ENCODE results near the gene PTPN1.
A peak's percentile ranks its signal among the peaks of the same experiment; 100 is the strongest.
"Not testable (repeated sequence)": the region's sequence is repeated elsewhere in the genome, so short reads cannot be mapped to it uniquely, and the experiment has no call there.

Gene PTPN1

GRCh38 chr20:50498071-50498776 lies 12.0 kb upstream of the PTPN1 start:
- no peak for DNase-seq
- Mint-ChIP-seq H3K4me3 (no peak overlapping the region), H3K27ac (no peak overlapping the region), H3K27me3 (no peaks in the 10 kb centered on the region), H3K4me1 (peaks cover 9% of the 10 kb centered on the region), H3K9me3 (no peaks in the 10 kb centered on the region)
- ATAC-seq: no peak

GRCh38 chr20:50499938-50500337 lies 10.2 kb upstream of the PTPN1 start:
- DNase-seq (no peak), ATAC-seq (no peak)
- no peaks in the 10 kb centered on the region for H3K27me3 Mint-ChIP-seq
- no peaks in the 10 kb centered on the region for H3K9me3 Mint-ChIP-seq
- no peak overlapping the region for H3K27ac Mint-ChIP-seq
- no peak overlapping the region for H3K4me3 Mint-ChIP-seq
- H3K4me1 Mint-ChIP-seq: peaks cover 13% of the 10 kb centered on the region

GRCh38 chr20:50501972-50502745 lies 8.0 kb upstream of the PTPN1 start:
- Mint-ChIP-seq H3K4me3 (no peak overlapping the region), H3K4me1 (peaks cover 14% of the 10 kb centered on the region), H3K27me3 (no peaks in the 10 kb centered on the region), H3K9me3 (no peaks in the 10 kb centered on the region), H3K27ac (no peak overlapping the region)
- no peak for DNase-seq
- ATAC-seq: no peak

DNA sequence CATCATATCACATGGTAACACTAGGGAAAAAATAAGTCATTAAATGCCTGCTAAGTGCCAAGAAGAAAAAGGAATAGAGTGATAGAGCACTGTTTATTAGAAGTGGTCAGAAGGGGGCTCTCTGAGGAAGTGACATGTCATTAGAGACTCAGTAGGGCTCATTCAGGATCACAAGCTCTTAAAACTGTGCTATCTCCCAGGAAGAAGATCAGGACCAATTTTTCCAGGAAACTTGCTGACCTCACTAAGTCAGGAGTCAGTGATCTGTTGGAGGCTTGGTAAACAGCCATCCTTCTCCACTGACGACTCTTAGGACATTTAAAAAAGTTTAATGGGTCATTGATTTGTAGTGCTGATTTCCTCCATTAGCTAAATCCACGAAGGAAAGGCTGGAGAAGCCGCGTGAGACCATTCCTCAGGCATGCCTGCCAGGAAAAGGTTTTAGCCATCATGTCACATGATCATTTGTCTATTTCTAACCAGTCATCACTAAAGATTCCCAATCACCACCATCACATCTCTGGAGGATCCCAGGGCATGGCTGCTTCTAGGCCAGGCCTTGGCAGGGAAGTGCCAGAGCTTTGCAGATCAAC lies 5.9 kb upstream of the PTPN1 start:
- peaks cover 16% of the 10 kb centered on the region for H3K4me1 Mint-ChIP-seq
- no peaks in the 10 kb centered on the region for H3K27me3 Mint-ChIP-seq
- no peak overlapping the region for H3K4me3 Mint-ChIP-seq
- H3K27ac Mint-ChIP-seq: no peak overlapping the region
- DNase-seq: no peak
- peak; percentile 60 for ATAC-seq
- H3K9me3 Mint-ChIP-seq: no peaks in the 10 kb centered on the region

DNA sequence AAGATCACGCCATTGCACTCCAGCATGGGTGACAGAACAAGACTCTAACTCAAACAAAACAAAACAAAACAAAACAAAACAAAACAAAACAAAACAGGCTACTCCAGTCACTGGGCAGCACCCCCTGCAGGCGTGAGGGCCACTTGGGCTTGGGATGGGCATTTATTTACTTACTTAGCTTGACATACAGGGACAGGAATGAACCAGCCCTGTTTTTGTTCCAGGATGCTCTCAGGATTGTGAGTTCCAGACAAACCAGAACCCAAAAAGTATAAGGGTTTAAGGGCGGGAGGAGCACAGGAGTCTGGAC lies 4.0 kb upstream of the PTPN1 start:
- ATAC-seq (no peak), DNase-seq (no peak)
- H3K27me3 Mint-ChIP-seq: no peaks in the 10 kb centered on the region
- H3K27ac Mint-ChIP-seq: peak overlapping the region in 1 of 2 donors; percentile 36
- no peaks in the 10 kb centered on the region for H3K9me3 Mint-ChIP-seq
- H3K4me1 Mint-ChIP-seq: peaks cover 20% of the 10 kb centered on the region
- H3K4me3 Mint-ChIP-seq: no peak overlapping the region

DNA sequence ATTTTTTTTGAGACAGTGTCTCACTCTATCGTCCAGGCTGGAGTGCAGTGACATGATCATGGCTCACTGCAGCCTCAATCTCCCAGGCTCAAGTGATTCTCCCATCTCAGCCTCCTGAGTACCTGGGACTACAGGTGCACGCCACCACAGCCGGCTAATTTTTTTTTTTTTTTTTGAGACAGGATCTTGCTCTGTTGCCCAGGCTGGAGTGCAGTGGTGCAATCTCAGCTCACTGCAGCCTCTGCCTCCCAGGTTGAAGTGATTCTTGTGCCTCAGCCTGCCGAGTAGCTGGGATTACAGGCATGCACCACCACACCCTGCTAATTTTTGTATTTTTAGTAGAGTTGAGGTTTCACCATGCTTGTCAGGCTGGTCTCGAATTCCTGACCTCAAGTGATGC lies 2.4 kb upstream of the PTPN1 start:
- H3K9me3 Mint-ChIP-seq, H3K27me3 Mint-ChIP-seq, H3K4me3 Mint-ChIP-seq, DNase-seq, H3K27ac Mint-ChIP-seq, ATAC-seq: not testable (repeated sequence)
- H3K4me1 Mint-ChIP-seq: peaks cover 28% of the 10 kb centered on the region

DNA sequence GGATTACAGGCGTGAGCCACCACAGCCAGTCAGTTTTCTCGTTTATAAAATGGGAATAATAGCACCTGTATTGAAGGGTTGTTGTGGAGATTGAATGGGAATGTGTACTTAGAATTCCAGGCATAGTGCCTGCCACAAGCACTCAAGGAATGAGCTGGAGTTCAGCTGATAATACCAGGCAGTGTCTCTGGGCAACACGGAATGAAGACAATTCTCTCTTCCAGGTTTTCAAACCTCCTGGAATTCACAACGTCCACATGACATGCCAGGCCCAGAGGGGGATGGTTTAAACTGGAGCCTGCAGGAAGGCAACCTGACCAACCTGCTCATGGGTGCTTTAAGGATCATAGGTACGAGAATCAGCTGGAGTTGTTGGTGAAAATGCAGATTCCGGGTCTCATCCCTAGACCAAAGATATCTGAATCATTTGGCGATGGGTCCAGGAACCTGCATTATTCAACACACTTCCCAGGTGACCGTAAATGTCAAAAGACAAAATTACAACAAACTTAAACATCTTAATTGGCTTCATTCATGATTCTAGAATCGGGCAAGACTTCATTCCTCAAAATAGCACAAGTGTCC lies 1.9 kb upstream of the PTPN1 start:
- ATAC-seq (no peak), DNase-seq (no peak)
- Mint-ChIP-seq H3K4me3 (no peak overlapping the region), H3K27ac (no peak overlapping the region), H3K4me1 (peaks cover 33% of the 10 kb centered on the region), H3K9me3 (no peaks in the 10 kb centered on the region), H3K27me3 (no peaks in the 10 kb centered on the region)

DNA sequence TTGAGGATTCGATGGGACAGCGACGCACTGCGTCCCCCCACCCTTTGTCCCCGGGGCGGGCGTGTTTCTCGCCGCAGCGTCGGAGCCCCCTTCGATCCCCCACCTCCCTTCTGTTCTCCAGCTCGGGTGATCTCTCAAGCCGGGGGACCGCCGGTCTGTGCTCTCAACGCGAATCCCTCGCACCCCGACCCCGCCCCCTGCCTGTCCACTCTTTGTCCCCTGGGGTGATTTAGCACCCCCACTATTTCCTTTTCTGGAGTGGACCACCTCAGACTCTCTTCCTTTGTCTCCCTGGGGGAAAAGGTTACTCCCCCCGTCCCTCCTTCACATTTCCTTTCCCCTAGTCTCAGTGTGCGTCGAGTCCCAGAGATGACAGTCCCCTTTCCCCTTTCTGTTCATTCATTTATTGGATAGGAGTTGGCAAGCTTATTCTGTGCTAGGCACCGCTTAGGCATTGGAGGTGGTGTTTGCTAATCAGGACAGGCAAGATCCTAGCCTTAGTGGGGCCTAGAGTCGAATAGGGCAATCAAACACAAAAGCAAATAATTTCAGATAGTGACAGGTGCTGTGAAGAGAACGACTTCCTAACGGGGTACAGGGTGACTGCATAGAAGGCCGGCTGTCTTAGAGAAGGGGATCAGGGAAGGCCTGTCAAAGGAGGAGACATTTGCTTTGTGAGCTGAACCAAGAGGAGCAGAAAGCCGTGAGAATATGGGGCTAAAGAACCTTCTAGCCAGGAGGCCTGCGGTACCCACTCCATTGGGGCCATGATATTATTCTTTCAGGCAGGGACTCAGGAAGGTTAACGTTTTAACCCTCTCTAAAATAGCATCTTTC lies 741 bp downstream of the PTPN1 start:
- H3K4me1 Mint-ChIP-seq: peaks cover 46% of the 10 kb centered on the region
- peak in 1 of 2 donors; percentile 31 for DNase-seq
- peak overlapping the region; percentile 94 to 97 for H3K4me3 Mint-ChIP-seq

GRCh38 chr20:50512323-50512722 lies 2.1 kb downstream of the PTPN1 start:
- H3K4me1 Mint-ChIP-seq: peaks cover 60% of the 10 kb centered on the region
- no peaks in the 10 kb centered on the region for H3K9me3 Mint-ChIP-seq
- DNase-seq: no peak
- H3K27ac Mint-ChIP-seq: peak overlapping the region; percentile 2 to 8
- peak overlapping the region; percentile 94 to 97 for H3K4me3 Mint-ChIP-seq
- no peaks in the 10 kb centered on the region for H3K27me3 Mint-ChIP-seq
- no peak for ATAC-seq

More for the DNA sequence above, 741 bp downstream of the PTPN1 start:
- ATAC-seq: peak; percentile 6
- H3K9me3 Mint-ChIP-seq: no peaks in the 10 kb centered on the region
- H3K27me3 Mint-ChIP-seq: no peaks in the 10 kb centered on the region
- peak overlapping the region; percentile 89 to 98 for H3K27ac Mint-ChIP-seq

DNA sequence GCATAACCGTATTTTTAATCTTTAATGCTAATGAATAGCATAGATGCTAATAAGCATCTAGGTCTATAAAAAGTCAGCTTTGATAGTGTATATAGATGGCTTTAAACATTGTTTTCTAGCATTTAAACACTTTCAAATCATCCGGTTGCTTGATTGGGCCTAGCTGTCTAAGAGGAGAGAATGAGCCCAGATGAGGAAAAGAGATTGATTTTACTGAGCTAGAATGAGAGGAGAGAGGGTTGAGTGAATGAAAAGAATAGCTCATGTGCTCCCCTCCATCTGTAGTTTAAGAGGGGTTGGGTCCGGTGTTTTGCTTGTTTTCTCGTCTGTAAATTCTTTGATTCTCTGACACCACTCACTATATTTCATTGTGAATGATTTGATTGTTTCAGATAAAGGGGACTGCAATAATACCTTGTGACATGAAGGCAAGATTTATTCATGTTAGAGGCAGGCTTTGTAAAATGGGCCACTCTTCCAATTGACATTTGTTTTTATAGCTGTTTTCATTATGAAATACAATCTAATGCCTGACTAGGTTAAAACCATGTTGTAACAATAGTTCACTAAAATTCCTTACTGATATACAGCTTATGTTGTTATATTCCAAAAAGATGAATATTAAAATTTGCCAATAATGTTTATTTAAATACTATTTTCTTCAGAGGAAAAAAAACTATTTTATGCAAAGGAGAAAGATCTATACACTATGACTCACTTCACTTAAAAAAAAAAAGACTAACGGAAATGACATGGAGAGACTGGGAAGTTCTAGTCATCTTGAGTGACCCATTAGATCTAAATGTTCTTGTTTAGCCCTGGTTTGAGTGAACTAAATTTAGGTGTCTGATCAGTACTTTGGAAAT lies 3.2 kb downstream of the PTPN1 start:
- H3K9me3 Mint-ChIP-seq: no peaks in the 10 kb centered on the region
- H3K27me3 Mint-ChIP-seq: no peaks in the 10 kb centered on the region
- DNase-seq: no peak
- peak overlapping the region in 1 of 2 donors; percentile 72 for H3K27ac Mint-ChIP-seq
- peak overlapping the region; percentile 94 to 97 for H3K4me3 Mint-ChIP-seq
- no peak for ATAC-seq
- H3K4me1 Mint-ChIP-seq: peaks cover 71% of the 10 kb centered on the region

DNA sequence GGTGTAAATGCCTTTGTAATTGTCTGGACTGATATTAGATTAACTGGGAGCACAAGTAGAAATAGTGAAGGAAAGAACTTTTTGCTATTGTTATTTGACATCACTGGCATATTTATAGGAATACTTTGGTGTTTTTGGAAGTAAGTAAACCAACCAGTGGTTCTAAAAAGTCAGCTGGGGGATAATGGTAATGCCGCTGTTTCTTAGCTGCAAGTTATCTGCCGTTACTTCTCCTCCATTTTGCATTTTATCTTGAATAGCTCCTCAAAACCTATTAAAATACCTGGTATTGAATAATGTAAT lies 3.8 kb downstream of the PTPN1 start:
- peaks cover 77% of the 10 kb centered on the region for H3K4me1 Mint-ChIP-seq
- H3K27ac Mint-ChIP-seq: peak overlapping the region in 1 of 2 donors; percentile 88
- no peak for ATAC-seq
- no peaks in the 10 kb centered on the region for H3K27me3 Mint-ChIP-seq
- H3K9me3 Mint-ChIP-seq: no peaks in the 10 kb centered on the region
- DNase-seq: no peak
- H3K4me3 Mint-ChIP-seq: peak overlapping the region; percentile 94 to 97

GRCh38 chr20:50514750-50515149 lies 4.6 kb downstream of the PTPN1 start:
- H3K9me3 Mint-ChIP-seq: no peaks in the 10 kb centered on the region
- peak overlapping the region; percentile 94 to 97 for H3K4me3 Mint-ChIP-seq
- ATAC-seq (peak; percentile 37), DNase-seq (peak in 1 of 2 donors; percentile 46)
- peak overlapping the region; percentile 36 to 89 for H3K27ac Mint-ChIP-seq
- H3K27me3 Mint-ChIP-seq: no peaks in the 10 kb centered on the region
- H3K4me1 Mint-ChIP-seq: peaks cover 78% of the 10 kb centered on the region

DNA sequence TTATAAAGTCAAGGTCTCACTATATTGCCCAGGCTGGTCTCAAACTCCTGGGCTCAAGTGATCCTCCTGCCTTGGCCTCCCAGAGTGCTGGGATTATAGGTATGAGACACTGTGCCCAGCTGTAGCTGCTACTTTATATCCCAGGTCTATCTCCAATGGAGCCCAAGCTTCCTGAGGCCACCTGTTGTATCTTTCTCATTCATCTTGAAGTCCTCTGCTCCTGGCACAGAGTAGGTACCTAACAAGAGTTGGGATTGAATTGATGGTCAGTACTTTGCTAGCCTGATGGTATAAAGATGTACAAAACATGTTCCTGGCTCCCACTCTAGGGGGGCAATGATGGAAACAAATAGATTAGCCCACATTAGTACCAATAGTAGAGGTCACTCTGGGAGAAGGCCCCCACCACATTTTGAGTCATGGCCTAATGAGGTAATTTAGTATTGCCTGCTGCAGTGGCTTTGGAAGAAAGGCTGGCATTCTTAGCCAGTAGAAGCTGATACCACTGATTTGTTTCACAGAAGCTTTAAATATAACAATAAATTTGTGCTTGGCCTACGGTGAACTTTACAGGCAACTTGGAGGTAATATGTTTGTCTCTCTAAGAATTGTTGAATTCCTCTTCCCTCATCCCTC lies 5.4 kb downstream of the PTPN1 start:
- no peak for ATAC-seq
- Mint-ChIP-seq H3K27ac (peak overlapping the region; percentile 69 to 98), H3K27me3 (no peaks in the 10 kb centered on the region), H3K4me3 (peak overlapping the region; percentile 94 to 97), H3K4me1 (peaks cover 86% of the 10 kb centered on the region), H3K9me3 (no peaks in the 10 kb centered on the region)
- DNase-seq: no peak
